ENCODE data around the gene MEF2D.

DNA sequence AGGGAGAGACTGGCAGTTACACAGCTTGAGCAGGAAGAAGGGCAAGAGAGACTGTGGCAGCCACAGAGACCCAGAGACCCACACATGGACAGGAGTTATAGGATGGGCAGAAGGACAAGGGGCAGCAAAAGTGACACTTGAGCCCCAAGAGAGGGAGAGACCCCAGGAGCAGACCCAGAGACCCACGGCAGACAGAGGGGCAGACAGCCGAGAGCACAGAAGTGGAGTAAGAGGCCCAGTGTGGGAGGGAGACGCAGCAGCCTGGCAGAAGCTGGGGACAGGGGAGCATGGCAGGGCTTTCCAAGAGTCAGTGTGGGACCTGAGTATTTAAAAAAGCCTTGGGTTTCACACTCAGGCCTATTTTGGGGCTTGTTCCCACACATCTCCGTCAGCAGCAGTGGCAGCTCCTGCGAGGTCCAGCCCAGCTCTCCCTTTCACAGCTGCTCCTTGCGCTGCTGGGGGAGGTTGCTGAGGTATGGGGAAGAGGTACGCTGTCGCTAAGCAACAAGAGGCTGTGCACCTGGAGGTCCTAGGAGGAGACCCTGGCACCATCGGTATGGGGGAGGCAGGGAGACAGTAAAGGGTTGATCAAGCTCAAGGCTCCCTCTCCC lies 9.0 kb upstream of the MEF2D start:
- TF ChIP-seq CTCF (conservative IDR thresholded peaks at IDR 0.05; ENCODE audit: low read length): no peak
- no peak for TF ChIP-seq EZH2phosphoT487 (IDR thresholded peaks at IDR 0.05; ENCODE audit: borderline replicate concordance)
